Fibroblast of lung (primary cell): ENCODE results near the gene CENPK. TPM values are rescaled to one million over a fixed set of nuclear protein-coding genes. Genes with fewer than 3 reads are reported as not detected.

ENCODE experiments used
- DNase-seq, 2 donors: peaks; one replicate each; pipeline versions ENCODE4 v3.0.0 to v3.0.0-alpha.2; 2010; ENCODE audit warnings: low read depth in 2 of 2
- H2AFZ ChIP-seq: 2 replicates; pipeline ENCODE4 v1.5.1; 2012; ENCODE audit warnings: low read length, control low read depth, inconsistent platforms
- H3K27ac ChIP-seq: 2 replicates; pipeline ENCODE4 v1.5.1; 2011; ENCODE audit warnings: low read length, control low read depth; ENCODE audit not compliant: insufficient read depth
- H3K27me3 ChIP-seq: 2 replicates; pipeline ENCODE4 v1.5.1; 2011; ENCODE audit warnings: mild to moderate bottlenecking, low read length; ENCODE audit not compliant: control insufficient read depth, insufficient read depth
- H3K36me3 ChIP-seq: 2 replicates; pipeline ENCODE4 v1.5.1; 2011; ENCODE audit warnings: low read length; ENCODE audit not compliant: control insufficient read depth, insufficient read depth
- H3K4me1 ChIP-seq: 2 replicates; pipeline ENCODE4 v1.5.1; 2011; ENCODE audit warnings: low read length; ENCODE audit not compliant: control insufficient read depth, insufficient read depth; ENCODE audit errors: extremely low read depth
- H3K4me2 ChIP-seq: 2 replicates; pipeline ENCODE4 v1.5.1; 2011; ENCODE audit warnings: low read length, control low read depth; ENCODE audit not compliant: insufficient read depth; ENCODE audit errors: extremely low read depth
- H3K4me3 ChIP-seq, 4 experiments: fragments of 200-600 bp in 1 of 4; sonication (generic) in 1 of 4; replicated peaks in 1 of 4; 2 replicates each; pipeline ENCODE4 v1.5.1; 2011 to 2016; ENCODE audit warnings: low read length in 4 of 4, low read depth in 3 of 4, mild to moderate bottlenecking in 3 of 4, control low read depth in 2 of 4, inconsistent platforms in 1 of 4, mixed read lengths in 1 of 4; ENCODE audit not compliant: insufficient read depth in 1 of 4; ENCODE audit errors: control extremely low read depth in 1 of 4
- H3K79me2 ChIP-seq: 2 replicates; pipeline ENCODE4 v1.5.1; 2012; ENCODE audit warnings: mild to moderate bottlenecking, low read length, inconsistent platforms; ENCODE audit not compliant: control insufficient read depth, insufficient read depth
- H3K9ac ChIP-seq: 2 replicates; pipeline ENCODE4 v1.5.1; 2011; ENCODE audit warnings: mild to moderate bottlenecking, low read length, control low read depth; ENCODE audit not compliant: insufficient read depth
- H3K9me3 ChIP-seq: 2 replicates; pipeline ENCODE4 v1.5.1; 2012; ENCODE audit warnings: low read depth, low read length; ENCODE audit not compliant: control insufficient read depth, insufficient read depth
- H4K20me1 ChIP-seq: 2 replicates; pipeline ENCODE4 v1.5.1; 2011; ENCODE audit warnings: low read length; ENCODE audit not compliant: control insufficient read depth, insufficient read depth; ENCODE audit errors: extremely low read depth
- EZH2 ChIP-seq: IDR thresholded peaks from 2 replicates; pipeline ENCODE4 v1.5.1; 2012; ENCODE audit warnings: low read length, control low read depth, mild to moderate bottlenecking; ENCODE audit errors: missing control alignments
- polyA plus RNA-seq, 2 donors: library from polyadenylated mRNA; depleted of rRNA in 1 of 2; stranded (reverse) in 1 of 2; unstranded in 1 of 2; fragments of >200 nt; gene quantifications; 2 replicates each; pipeline ENCODE4 v1.2.1, GENCODE V29; 2011 to 2012; ENCODE audit warnings: missing spikeins in 1 of 2
- total RNA-seq: library from RNA; depleted of rRNA; stranded (reverse); fragments of >200 nt; gene quantifications from 2 replicates; pipeline ENCODE4 v1.2.1, GENCODE V29; 2014
- TF ChIP-seq, protein P1 (sequence below), 2 donors: IDR thresholded peaks in 1 of 2; conservative IDR thresholded peaks in 1 of 2; 1 replicate in 1 of 2; 2 replicates in 1 of 2; pipeline ENCODE4 v1.5.1; 2011 to 2012; ENCODE audit warnings: low read length in 2 of 2, control low read depth in 1 of 2, inconsistent platforms in 1 of 2, low read depth in 1 of 2, mild to moderate bottlenecking in 1 of 2

CENPK gene
- total and polyA plus RNA-seq, 2 donors (not counting 1 experiment from before 2014, with no cell fraction given) = 7.1 to 11.2 TPM

DNA sequence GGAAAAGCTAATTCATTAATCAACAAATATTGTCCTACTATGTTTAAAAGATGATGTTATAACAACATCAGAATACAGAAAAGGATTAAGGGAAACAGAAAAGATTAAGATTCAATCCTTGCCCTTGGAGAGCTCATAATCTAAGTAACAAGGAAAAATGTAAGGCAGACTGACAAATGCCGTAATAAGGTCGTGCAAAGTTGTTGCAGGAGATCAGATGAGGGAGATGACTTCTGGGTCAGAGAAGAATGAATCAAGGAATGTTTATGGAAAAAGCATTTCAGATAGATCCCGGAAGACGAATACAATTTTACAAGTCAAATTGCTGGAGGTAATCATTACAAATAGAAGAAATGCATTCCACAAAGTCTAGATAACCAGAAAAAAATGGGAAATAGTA is 87.6 kb downstream of the CENPK start:
- H3K27ac ChIP-seq = no peak overlapping the region
- H3K9ac ChIP-seq = no peak overlapping the region
- H4K20me1 ChIP-seq = no peaks in the 10 kb centered on the region
- H3K9me3 ChIP-seq = no peaks in the 10 kb centered on the region
- H2AFZ ChIP-seq = no peak overlapping the region
- DNase-seq = peak in 1 of 2 donors; percentile 12
- TF ChIP-seq, protein P1, sequence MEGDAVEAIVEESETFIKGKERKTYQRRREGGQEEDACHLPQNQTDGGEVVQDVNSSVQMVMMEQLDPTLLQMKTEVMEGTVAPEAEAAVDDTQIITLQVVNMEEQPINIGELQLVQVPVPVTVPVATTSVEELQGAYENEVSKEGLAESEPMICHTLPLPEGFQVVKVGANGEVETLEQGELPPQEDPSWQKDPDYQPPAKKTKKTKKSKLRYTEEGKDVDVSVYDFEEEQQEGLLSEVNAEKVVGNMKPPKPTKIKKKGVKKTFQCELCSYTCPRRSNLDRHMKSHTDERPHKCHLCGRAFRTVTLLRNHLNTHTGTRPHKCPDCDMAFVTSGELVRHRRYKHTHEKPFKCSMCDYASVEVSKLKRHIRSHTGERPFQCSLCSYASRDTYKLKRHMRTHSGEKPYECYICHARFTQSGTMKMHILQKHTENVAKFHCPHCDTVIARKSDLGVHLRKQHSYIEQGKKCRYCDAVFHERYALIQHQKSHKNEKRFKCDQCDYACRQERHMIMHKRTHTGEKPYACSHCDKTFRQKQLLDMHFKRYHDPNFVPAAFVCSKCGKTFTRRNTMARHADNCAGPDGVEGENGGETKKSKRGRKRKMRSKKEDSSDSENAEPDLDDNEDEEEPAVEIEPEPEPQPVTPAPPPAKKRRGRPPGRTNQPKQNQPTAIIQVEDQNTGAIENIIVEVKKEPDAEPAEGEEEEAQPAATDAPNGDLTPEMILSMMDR (conservative IDR thresholded peaks at IDR 0.05 in 1 of 2, IDR thresholded peaks at IDR 0.05 in 1 of 2; ENCODE audit: low read depth in 1 of 2, low read length in 2 of 2) = no peak
- no peak for TF ChIP-seq EZH2
- no peak overlapping the region for H3K4me3 ChIP-seq
- H3K36me3 ChIP-seq = no peaks in the 10 kb centered on the region
- H3K4me2 ChIP-seq = no peak overlapping the region
- peaks cover 73% of the 10 kb centered on the region for H3K79me2 ChIP-seq
- H3K27me3 ChIP-seq = no peaks in the 10 kb centered on the region
- H3K4me1 ChIP-seq = no peaks in the 10 kb centered on the region

DNA sequence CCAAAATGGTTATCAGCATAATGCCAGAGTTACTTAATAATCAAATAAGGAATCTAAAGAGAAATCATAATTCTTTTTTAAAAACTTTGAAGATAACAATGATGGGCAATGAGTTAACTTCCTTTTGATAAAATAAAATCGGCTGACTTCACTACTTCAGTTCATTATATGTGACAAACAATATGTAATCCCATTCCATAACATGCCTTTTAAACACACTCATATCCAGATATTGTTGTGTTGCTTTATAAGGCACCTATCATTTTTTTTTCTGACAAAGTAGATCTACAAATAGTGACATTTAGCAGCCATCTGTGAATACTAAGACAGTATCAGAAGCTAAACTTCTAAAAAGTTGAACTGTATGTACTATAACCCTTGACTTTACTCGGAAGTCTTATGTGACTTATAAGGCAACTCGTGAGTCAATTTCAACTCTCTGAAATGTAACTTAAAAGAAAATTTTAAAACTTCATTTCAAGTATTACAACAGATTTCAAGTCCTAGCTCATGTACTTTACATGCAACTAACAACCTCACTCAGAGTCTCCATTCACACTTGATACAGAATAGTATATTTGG is 88.7 kb downstream of the CENPK start:
- H3K9me3 ChIP-seq = no peaks in the 10 kb centered on the region
- H3K4me2 ChIP-seq = peak overlapping the region; percentile 37
- no peaks in the 10 kb centered on the region for H4K20me1 ChIP-seq
- no peak for TF ChIP-seq EZH2
- TF ChIP-seq, protein P1 (conservative IDR thresholded peaks at IDR 0.05 in 1 of 2, IDR thresholded peaks at IDR 0.05 in 1 of 2; ENCODE audit: low read depth in 1 of 2, low read length in 2 of 2) = no peak
- DNase-seq = peak in 1 of 2 donors; percentile 24
- no peak overlapping the region for H2AFZ ChIP-seq
- H3K27me3 ChIP-seq = no peaks in the 10 kb centered on the region
- H3K4me3 ChIP-seq = no peak overlapping the region
- no peaks in the 10 kb centered on the region for H3K4me1 ChIP-seq
- no peaks in the 10 kb centered on the region for H3K36me3 ChIP-seq
- H3K9ac ChIP-seq = no peak overlapping the region
- no peak overlapping the region for H3K27ac ChIP-seq
- peaks cover 63% of the 10 kb centered on the region for H3K79me2 ChIP-seq

DNA sequence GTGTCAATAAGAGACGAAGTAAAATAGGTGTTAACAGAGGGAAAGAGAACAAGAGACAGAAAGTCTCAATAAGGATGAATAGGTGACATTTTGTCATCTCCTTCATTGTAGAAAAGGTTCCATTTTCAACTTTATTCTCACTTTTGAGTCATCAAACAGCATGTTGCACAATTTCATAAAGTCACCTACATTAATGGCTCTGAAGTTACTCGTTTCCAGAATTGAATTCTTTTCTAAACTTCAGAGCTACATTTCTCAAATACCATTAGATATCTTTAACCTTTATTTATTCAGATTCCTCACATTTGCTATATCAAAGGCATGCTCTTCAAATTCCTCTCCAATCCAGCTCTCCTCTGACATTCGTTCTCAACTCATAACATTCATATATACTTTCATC is 94.3 kb downstream of the CENPK start:
- Histone ChIP-seq H3K9ac (no peak overlapping the region), H3K27ac (no peak overlapping the region), H3K9me3 (no peaks in the 10 kb centered on the region), H2AFZ (no peak overlapping the region), H3K4me2 (no peak overlapping the region), H3K4me1 (no peaks in the 10 kb centered on the region), H4K20me1 (no peaks in the 10 kb centered on the region), H3K79me2 (peaks cover 18% of the 10 kb centered on the region), H3K36me3 (no peaks in the 10 kb centered on the region), H3K27me3 (no peaks in the 10 kb centered on the region), H3K4me3 (no peak overlapping the region)
- DNase-seq = peak in 1 of 2 donors; percentile 55
- TF ChIP-seq EZH2 = no peak
- TF ChIP-seq, protein P1 (conservative IDR thresholded peaks at IDR 0.05 in 1 of 2, IDR thresholded peaks at IDR 0.05 in 1 of 2; ENCODE audit: low read depth in 1 of 2, low read length in 2 of 2) = no peak

Other genes starting within 250 kb of the CENPK start
- 45.2 and 48.3 TPM in 2 replicates for gene ADAMTS6, start 81.2 kb downstream of the CENPK start, total RNA-seq
- 4.1 and 7.5 TPM in 2 replicates for gene ADAMTS6, start 81.2 kb downstream of the CENPK start, polyA plus RNA-seq
- 41.5 and 52.9 TPM in 2 replicates for gene PPWD1, start 128 bp upstream of the CENPK start, total RNA-seq
- 7.0 and 7.3 TPM in 2 replicates for gene PPWD1, start 128 bp upstream of the CENPK start, polyA plus RNA-seq
- 48.6 and 51.1 TPM in 2 replicates for gene TRIM23, start 61.2 kb upstream of the CENPK start, total RNA-seq
- gene TRIM23, start 61.2 kb upstream of the CENPK start, polyA plus RNA-seq = 9.5 and 14.1 TPM in 2 replicates
- gene SHLD3, start 61.9 kb upstream of the CENPK start, total RNA-seq = 3.5 and 4.4 TPM in 2 replicates
- gene SHLD3, start 61.9 kb upstream of the CENPK start, polyA plus RNA-seq = 2.9 and 3.3 TPM in 2 replicates
- 23.9 and 34.8 TPM in 2 replicates for gene TRAPPC13, start 61.9 kb upstream of the CENPK start, total RNA-seq
- gene TRAPPC13, start 61.9 kb upstream of the CENPK start, polyA plus RNA-seq = 20.1 and 22.8 TPM in 2 replicates
- 14.1 and 32.4 TPM in 2 replicates for gene SGTB, start 158.9 kb upstream of the CENPK start, total RNA-seq
- gene SGTB, start 158.9 kb upstream of the CENPK start, polyA plus RNA-seq = 15.5 and 18.7 TPM in 2 replicates
- gene NLN, start 159.0 kb upstream of the CENPK start, total RNA-seq = 16.2 and 33.7 TPM in 2 replicates
- 29.2 and 35.2 TPM in 2 replicates for gene NLN, start 159.0 kb upstream of the CENPK start, polyA plus RNA-seq